SK-N-MC (cell line): Measurements from ENCODE around the gene NEDD9.
A peak's percentile ranks its signal among the peaks of the same experiment; 100 is the strongest.

Source experiments
- DNase-seq: peaks from one replicate; pipeline ENCODE4 v3.0.0-alpha.2; 2011; ENCODE audit warnings: low read depth, low spot score
- H3K27ac ChIP-seq: fragments of 200-600 bp; sonication (generic); 2 replicates; pipeline ENCODE4 v1.5.1; 2016; ENCODE audit warnings: mixed run types
- H3K36me3 ChIP-seq: fragments of 200-600 bp; sonication (generic); 2 replicates; pipeline ENCODE4 v1.6.1; 2017; ENCODE audit warnings: antibody characterized with exemption, low read length, mixed read lengths; ENCODE audit not compliant: insufficient read depth
- H3K4me3 ChIP-seq: fragments of 200-600 bp; sonication (generic); 2 replicates; pipeline ENCODE4 v1.5.1; 2016
- H3K9ac ChIP-seq: fragments of 200-600 bp; sonication (generic); 2 replicates; pipeline ENCODE4 v1.8.0; 2017; ENCODE audit warnings: mixed run types, mixed read lengths; ENCODE audit not compliant: insufficient read length
- H3K9me3 ChIP-seq: fragments of 200-600 bp; sonication (generic); 2 replicates; pipeline ENCODE4 v1.6.1; 2017; ENCODE audit warnings: low read depth, mild to moderate bottlenecking, antibody characterized with exemption, low read length, moderate library complexity, mixed read lengths
- EZH2 ChIP-seq: fragments of 200-600 bp; sonication (generic); IDR thresholded peaks from one replicate; pipeline ENCODE4 v1.6.1; 2017; ENCODE audit warnings: antibody characterized with exemption
- FOXP2 ChIP-seq: optimal IDR thresholded peaks from 2 replicates; pipeline ENCODE3; 2011; ENCODE audit warnings: mild to moderate bottlenecking, moderate library complexity; ENCODE audit not compliant: insufficient read depth; ENCODE audit errors: extremely low read length, control extremely low read depth
- POLR2AphosphoS5 ChIP-seq: IDR thresholded peaks from 2 replicates; pipeline ENCODE4 v1.6.1; 2012; ENCODE audit warnings: mild to moderate bottlenecking, low read depth, low read length, borderline replicate concordance

NEDD9 gene

DNA sequence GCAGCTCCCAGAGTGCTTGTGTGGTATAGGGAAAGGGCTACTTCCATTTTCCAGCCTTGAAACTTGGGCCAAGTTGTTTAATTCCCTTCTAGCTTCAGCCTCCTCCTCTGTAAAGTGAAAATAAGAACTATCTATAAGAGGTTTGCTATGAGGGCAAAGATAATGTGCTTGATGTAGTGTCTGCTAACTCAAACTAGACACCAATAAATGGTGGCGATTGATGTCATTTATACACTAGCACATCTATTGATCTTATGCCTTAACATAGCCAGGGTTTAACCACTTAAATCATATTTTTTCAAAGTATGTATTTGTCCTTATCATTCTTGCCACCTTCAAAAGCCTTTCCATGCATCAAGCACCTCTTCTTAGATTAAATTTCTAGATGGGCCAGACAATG is 55.2 kb downstream of the NEDD9 start:
- H3K4me3 ChIP-seq, result no peak overlapping the region
- no peaks in the 10 kb centered on the region for H3K36me3 ChIP-seq
- DNase-seq, result no peak
- H3K9ac ChIP-seq, result no peak overlapping the region
- no peaks in the 10 kb centered on the region; the same call in 1 of the 2 replicates for H3K9me3 ChIP-seq
- TF ChIP-seq EZH2 (no peak), POLR2AphosphoS5 (no peak), FOXP2 (no peak)
- no peak overlapping the region for H3K27ac ChIP-seq

DNA sequence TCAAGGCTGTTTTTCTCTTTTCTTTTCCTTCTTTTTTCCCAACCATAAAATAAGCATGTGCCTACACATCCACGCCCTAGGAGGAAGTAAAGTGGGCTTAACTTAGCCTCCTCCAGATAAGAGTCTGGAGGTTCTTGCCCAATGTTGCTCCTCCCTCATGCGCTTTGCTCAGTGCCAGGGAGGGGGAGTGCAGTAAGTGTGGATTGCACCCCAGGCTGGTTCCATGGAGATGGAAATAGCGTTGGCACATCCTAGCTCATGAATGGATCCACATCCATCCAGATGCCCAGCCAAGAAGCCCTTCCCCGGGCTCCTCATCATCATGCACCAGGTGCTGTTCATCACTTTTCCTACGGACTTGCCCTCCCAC is 58.2 kb downstream of the NEDD9 start:
- no peak overlapping the region for H3K9ac ChIP-seq
- no peaks in the 10 kb centered on the region for H3K36me3 ChIP-seq
- no peak overlapping the region for H3K27ac ChIP-seq
- DNase-seq, result no peak
- H3K9me3 ChIP-seq, result no peaks in the 10 kb centered on the region
- H3K4me3 ChIP-seq, result no peak overlapping the region
- TF ChIP-seq EZH2 (no peak), POLR2AphosphoS5 (no peak), FOXP2 (no peak)

DNA sequence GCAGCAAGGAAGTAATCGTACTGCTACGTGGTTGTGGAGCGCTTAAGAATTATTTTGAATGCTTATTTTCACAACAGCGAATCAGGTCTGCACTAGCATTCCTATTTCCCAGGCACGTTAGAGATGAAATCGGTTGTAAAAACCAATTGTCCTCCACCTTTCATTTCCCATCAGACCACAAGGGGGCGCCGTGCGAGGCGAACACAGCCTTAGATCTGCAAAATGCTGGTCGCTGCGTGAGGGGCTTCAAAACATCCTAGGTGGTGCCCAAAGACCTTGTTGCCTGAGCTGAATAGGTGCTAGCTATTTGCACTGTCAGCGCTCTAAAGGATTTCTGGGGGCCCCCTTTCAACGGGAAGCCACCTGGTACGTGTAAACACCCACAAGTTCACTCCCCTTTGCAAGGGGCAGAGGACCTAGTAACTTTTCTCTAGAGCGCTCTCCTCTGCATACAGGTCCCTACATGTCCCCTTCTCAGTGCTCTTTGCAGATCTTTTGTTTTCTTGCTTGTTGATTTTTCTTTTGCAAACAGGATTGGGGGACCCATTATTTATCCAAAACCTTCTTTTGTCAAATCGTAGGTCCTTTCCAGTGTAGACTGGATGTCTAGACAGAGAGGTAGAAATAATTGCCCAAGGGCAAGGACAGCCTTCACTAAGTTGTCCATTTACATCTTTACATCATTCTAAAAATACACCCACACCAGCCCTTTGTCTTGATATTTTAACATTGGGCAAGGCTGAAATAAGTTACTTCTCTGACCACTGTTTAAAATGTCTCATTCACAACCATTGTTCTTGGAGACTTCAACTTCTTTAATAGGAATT is 59.8 kb downstream of the NEDD9 start:
- TF ChIP-seq EZH2, result no peak
- TF ChIP-seq POLR2AphosphoS5, result no peak
- no peak for TF ChIP-seq FOXP2
- Histone ChIP-seq H3K9ac (no peak overlapping the region), H3K36me3 (no peaks in the 10 kb centered on the region), H3K27ac (no peak overlapping the region), H3K9me3 (no peaks in the 10 kb centered on the region), H3K4me3 (no peak overlapping the region)
- peak; percentile 30 for DNase-seq

DNA sequence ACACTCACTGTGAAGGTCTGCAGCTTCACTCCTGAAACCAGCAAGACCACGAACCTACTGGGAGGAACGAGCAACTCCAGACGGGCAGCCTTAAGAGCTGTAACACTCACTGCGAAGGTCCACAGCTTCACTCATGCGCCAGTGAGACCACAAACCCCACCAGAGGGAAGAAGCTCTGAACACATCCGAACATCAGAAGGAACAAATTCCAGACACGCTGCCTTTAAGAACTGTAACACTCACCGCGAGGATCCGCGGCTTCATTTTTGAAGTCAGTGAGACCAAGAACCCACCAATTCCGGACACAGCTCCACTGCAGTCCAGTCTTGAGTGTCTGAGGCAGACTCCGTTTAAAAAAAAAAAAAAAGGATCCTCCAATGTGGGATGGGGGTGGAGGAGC is 60.5 kb downstream of the NEDD9 start:
- no peaks in the 10 kb centered on the region for H3K36me3 ChIP-seq
- no peak for TF ChIP-seq POLR2AphosphoS5
- TF ChIP-seq FOXP2, result no peak
- no peak overlapping the region for H3K9ac ChIP-seq
- no peak overlapping the region for H3K27ac ChIP-seq
- no peak for DNase-seq
- no peak overlapping the region for H3K4me3 ChIP-seq
- no peaks in the 10 kb centered on the region for H3K9me3 ChIP-seq

DNA sequence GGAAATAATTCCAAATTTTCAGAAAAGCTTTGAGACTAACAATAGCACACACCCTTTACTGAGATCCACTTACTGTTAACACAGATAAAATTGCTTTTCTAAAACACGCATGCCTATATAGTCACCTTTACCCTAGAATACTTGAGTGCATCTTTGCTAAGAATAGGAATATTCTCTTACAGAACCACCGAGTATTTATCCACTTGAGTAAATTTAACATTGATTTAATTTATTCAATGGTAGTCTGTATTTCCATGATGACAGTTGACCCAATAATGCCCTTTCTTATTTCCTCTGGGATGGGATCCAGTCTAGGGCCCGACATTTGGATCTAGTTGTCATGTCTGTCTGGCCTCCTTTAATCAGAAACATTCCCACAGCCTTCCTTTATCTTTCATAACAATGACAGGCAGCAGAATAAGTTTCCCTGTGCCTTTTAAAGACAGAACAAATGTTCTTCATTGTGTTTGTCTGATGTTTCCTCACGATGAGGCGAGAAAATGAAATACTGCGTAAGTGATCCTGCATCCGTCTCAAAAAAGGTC is 64.3 kb downstream of the NEDD9 start:
- H3K36me3 ChIP-seq, result no peaks in the 10 kb centered on the region
- H3K27ac ChIP-seq, result no peak overlapping the region
- no peak overlapping the region for H3K9ac ChIP-seq
- H3K4me3 ChIP-seq, result no peak overlapping the region
- H3K9me3 ChIP-seq, result no peaks in the 10 kb centered on the region
- TF ChIP-seq EZH2 (no peak), FOXP2 (no peak), POLR2AphosphoS5 (no peak)
- DNase-seq, result no peak

DNA sequence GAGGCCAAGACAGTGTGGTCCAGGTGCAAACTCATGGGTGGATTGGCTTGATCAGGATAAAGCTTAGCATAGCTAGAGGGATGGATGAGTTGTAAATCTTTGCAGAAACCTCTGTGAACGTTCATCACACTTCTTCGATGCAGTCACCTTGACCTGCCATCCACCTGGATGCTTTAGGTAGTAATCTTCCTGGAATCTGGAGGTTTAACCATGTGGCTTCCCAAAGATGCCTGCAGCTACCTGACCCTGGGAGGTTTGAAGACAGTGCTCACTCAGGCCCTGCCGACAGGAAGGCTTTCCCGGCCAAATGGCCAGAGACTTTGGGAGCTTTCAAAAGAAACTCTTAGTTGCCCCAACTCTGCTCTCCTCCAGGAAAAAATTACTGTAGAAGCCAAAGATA is 65.5 kb downstream of the NEDD9 start:
- Histone ChIP-seq H3K9me3 (no peaks in the 10 kb centered on the region), H3K9ac (no peak overlapping the region), H3K27ac (no peak overlapping the region), H3K4me3 (no peak overlapping the region), H3K36me3 (no peaks in the 10 kb centered on the region)
- TF ChIP-seq POLR2AphosphoS5 (no peak), FOXP2 (no peak)
- DNase-seq, result no peak

DNA sequence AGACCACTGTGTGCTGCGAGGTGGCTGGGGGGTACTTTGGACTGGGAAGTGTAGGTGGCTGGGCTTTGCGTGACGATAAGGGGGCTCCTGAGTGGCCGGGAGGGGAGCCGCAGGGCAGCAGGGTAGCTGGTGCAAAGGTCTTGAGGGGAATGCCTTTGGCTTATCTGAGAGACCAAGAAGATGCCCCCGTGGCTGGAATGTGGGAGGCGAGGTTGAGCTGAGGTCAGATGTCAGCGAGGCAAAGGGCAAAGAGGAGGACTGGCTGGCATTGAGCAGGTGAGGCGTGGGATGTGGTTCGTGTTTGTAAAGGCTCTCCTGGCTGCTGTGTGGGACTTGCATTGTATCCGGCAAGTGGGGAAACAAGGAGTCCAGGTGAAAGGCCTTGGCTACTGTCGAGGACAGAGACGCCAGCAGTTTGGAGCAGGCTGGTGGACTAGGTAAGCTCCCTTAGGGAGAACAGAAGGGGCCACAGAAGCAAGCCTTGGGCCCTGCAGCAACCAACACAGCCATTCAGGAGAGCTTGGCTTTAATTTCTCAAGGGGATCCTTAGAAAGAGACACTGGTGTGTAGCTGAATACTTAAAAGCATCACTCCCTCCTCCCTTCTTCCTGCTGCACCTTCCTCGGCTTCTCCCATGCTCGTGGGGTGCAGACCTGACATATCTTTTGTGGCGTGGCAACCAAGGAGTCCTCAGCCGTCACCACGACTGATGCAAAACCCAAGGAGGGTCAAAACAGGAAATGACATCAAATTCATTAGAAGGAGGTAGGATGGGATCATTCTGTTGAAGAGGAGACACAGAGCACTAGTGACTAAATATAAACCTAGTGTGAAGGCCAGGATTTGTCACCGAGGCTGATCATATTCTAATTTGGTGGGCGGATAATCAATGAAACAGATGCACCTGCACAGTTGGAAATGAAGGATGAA is 67.5 kb downstream of the NEDD9 start:
- no peak for TF ChIP-seq FOXP2
- TF ChIP-seq POLR2AphosphoS5, result no peak
- no peak for TF ChIP-seq EZH2
- Histone ChIP-seq H3K9me3 (no peaks in the 10 kb centered on the region), H3K27ac (no peak overlapping the region), H3K9ac (no peak overlapping the region), H3K4me3 (no peak overlapping the region), H3K36me3 (no peaks in the 10 kb centered on the region)
- DNase-seq, result no peak

DNA sequence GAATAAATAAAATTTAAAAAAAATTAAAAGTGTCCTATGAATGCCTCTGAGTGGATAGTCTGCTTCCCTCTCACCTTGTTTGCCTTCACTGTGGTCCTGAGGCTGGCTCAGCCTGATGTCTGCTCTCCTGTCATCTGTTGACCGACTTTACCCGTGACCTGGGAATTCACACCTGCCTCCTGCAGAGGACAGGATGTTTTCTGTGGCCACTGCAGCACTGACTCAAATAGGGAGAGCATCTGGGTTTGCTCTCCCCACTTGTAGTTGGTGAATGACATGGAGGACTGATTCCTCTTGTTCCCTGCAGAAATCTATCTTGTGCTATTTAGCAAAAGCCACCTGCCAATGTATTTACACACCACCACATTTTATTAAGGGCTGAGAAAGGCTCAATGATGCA is 68.5 kb downstream of the NEDD9 start:
- H3K27ac ChIP-seq, result no peak overlapping the region
- H3K9me3 ChIP-seq, result no peaks in the 10 kb centered on the region
- TF ChIP-seq POLR2AphosphoS5 (no peak), EZH2 (no peak), FOXP2 (no peak)
- no peak overlapping the region for H3K9ac ChIP-seq
- no peak overlapping the region for H3K4me3 ChIP-seq
- no peak for DNase-seq
- H3K36me3 ChIP-seq, result no peaks in the 10 kb centered on the region

DNA sequence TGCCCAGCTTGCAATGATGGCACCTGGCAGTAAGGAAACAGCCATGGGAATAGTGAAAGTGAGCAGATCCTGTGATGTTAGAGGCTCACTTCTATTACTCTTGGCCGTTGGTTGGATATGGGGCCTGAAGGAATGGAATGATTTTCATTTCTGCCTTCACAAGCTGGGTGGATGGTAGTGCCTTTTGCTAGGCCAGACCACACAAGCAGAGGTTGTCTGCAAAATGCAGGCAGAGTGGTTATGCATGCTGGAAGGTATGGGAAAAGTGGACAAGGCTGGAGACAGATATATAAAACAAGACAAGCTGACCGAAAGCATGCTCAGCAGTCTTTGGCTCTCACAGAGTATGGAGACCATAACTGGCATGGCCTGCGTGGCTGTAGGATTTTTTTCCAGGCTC is 70.2 kb downstream of the NEDD9 start:
- Histone ChIP-seq H3K36me3 (no peaks in the 10 kb centered on the region), H3K9ac (no peak overlapping the region), H3K4me3 (no peak overlapping the region), H3K9me3 (no peaks in the 10 kb centered on the region), H3K27ac (no peak overlapping the region)
- no peak for TF ChIP-seq EZH2
- no peak for TF ChIP-seq FOXP2
- TF ChIP-seq POLR2AphosphoS5, result no peak
- DNase-seq, result no peak
